Measurements from ENCODE around the gene TTC4.
"Not testable (repeated sequence)": the region's sequence is repeated elsewhere in the genome, so short reads cannot be mapped to it uniquely, and the experiment has no call there.

Gene TTC4

DNA sequence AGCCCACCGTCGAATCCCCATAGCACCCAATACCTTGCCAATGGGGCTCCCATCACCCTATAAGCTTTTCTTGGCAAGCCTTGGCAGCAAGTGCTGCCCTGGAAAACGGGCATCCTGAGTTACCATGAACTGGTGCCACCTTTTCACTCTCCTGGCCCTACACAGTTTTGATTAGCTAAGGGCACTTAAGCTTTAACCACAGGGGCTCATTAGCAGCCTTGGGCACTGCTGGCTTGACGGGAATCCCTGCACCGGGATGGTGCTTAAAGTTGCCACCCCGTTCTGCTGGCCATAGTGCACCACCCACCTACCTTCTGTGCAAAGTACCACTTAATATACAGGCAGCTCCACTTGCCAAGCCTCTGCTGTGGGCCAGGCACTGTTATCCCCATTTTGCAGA, 34.9 kb downstream of the TTC4 start:
- no peak for DNase-seq (ENCODE audit: low spot score)

DNA sequence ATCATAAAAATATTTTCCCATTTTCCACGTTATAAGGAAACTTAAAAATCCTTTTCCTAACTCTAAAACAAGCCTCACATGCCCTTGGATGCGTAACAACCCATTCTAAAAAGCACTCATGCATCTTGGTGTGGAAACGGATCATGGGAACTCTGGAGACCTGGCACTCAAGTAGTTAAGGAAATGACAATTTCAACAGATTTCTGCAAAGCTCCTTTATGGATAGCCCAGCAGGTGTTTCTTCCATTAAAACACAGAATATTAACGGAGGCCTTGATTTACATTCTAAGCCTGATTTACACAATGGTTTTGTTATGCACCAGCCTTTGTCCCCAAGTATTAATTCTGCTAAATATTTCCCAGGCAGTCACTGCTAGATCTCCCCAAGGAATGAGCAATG, 35.8 kb downstream of the TTC4 start:
- DNase-seq (ENCODE audit: low spot score) = no peak

DNA sequence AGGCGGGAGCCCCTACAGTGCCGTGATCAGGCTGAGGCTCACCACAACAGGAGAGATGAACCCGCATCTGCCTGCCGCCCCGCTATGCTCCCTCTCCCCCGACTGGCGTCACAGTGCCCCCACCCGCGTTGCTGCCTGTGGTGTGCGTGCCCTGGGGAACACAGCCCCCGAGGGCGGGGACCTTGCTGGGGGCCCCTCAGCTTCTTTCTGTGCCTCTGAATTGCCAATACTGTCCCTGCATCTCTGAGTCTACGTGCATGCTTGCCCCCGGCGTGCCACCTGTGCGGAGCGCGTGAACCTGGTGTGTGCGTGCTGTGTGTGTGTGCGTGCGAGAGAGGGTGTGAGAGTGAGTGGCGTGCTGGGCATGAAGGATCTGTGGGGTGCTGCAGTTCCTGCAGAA, 38.4 kb downstream of the TTC4 start:
- no peak for DNase-seq (ENCODE audit: low spot score)

DNA sequence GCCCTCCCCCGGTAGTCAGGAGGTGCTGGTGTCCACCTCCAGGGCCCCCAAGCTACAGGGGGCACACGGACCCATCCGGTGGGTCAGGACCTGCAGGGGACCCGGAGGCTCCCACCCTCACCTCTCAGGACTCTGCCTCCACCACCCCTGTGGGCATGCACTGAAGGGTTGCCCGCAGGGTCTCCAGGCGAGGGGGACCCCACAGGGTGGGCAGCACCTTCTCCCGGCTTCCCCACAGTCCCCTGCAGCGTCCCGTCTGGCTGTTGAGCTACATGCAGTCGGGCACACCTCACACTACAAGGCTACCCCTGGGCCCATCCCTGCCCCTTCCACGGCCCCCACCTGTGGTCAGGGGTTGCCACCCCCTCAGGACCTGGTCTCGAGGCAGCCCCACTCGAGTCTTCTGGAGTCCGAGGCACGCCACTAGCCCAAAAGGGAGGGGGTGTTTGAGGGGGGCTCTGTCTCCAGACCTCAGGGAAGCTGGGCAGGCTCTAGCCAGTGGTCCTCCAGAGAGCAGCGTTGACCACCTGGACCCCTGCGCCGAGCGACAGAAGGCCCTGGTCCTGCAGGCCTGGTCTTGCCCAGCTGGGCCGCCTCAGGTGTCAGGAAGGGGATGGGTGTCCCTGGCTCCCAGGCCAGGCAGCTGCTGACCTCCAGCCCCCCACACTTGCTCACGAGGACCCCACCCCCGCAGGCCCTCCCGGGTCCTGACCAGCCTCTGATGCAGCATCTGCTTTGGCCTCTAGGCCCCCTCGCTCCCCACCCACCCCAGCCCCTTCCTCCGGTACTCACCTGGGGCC, 39.0 kb downstream of the TTC4 start:
- DNase-seq (ENCODE audit: low spot score) = no peak

DNA sequence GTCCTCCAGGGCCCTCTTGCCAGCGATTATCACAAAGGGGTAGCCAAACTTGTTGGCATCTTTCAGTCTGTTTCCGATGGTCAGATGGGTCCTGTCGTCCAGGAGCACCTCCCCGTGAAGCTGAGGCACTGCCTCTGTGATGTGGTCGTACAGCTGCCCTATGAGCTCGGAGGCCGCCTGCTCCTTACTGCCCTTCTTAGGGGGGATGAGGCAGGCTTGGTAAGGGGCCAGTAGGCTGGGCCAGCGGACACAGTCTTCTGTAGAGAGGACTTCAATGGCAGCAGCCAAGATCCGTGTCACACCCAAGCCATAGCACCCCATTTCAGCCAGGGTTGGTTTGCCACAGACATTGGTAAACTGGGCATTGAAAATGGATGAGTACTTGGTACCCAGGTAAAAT, 42.2 kb downstream of the TTC4 start:
- DNase-seq (ENCODE audit: low spot score) = no peak

DNA sequence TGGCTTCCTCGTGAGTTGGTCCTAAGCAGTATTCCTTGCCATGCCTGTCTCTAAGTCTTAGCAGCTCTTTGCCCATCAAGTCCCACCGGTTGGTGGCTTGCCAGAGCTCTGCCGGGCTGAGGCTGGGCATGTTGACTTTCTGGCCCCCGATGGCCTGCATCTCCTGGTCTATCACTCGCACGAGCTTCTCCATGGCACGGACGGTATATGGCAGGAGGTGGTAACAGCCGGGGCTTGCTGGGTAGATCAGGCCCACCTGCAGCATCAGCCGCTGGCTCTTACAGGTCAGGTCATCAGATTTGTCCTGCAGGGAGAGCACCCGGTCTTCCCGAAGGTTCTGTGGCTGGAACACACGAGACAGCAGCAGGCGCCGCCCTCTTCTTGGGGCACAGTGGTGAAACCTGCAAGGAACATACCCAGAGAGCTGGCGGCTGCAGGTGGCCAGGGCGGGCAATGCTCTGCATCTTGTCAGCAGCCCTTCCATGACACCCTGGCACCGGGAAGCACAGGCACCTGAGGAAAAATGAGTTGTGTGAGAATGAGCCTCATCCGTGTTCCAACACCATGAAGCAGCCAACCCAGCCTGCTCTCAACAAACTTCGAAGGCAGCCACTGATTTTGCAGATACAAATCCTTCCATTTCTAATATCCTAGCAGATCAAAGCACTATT, 43.2 kb downstream of the TTC4 start:
- DNase-seq (ENCODE audit: low spot score) = no peak

DNA sequence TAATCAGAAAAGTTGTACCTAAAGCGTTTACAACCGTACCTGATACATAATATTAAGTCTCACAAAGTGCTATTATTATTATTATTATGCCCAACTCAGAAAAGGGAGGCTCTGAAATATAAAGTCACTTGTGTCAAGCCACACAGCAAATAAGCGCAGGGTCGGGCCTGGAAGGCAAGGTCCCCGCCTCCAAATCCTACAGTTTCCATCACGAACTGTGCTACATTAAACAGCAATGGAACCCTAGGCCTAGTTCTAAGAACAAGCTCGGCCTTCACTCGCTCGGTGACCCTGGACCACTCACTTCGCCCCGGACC, 48.1 kb downstream of the TTC4 start:
- DNase-seq (ENCODE audit: low spot score) = no peak

DNA sequence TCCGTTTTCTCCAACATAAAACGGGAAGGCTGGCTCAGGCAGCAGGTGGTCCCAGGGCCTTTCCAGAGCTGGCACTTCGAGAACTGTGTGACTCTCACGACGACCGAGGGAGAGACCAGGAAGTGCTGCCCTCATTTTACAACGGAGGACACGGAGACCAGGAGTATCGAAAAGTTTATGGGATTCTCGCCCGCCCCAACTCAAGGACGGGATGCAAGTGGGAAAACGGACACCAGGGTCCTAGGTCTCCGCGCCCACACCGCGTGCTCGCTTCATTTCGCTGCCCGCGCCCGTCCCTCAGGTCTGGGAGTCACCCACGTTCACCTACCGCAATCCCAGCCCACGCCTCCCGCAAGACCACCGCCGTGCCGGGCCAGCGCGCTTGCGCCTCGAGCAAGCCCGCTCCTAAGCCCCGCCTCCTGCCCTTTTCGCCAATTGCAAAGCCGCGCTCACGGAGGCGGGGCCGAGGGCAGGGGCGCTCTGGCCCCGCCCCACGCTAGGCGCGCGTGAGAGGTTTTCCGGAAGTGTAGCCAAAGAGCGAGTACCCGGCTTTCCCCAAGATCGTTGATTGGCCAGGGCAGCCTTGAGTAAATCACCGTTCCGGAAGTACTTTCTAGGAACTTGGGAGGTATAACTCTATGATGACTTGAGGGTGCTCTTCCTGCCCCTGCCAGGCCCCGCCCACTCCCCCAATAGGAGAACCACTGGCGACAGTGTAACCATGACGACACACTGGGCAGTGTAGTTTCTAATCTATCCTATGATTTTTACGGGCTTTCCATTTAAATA, 48.7 kb downstream of the TTC4 start, which contains the start of gene PARS2:
PARS2 (minus strand) TSS at position 391 of the 789 bp plus-strand sequence. CDS start 5,362 bp downstream, outside the sequence.
- DNase-seq (ENCODE audit: low spot score) = peak; percentile 100

DNA sequence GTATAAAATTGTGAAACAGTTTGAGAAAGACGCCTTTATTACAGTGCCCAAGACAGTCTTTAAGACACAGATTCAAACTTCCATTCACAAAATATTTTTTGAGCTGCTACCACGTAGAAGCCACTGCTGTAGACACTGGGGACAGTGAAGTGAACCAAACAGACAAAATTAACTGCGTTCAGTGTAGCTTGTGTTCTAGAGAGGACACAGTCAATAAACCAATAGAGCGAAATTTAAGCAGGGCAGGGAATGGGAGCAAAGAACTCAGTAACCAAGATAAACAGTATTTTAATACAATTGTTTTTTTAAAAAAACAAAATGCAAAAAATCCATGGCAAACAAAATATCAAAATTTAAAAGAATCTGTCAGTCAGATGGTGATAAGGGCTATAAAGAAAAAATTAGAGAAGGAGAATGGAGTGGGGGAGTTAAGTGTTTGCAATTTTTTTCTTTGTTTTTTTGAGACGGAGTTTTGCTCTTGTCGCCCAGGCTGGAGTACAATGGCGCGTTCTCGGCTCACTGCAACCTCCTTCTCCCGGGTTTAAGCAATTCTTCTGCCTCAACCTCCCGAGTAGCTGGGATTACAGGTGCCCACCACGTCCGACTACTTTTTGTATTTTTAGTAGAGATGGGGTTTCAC, 49.4 kb downstream of the TTC4 start:
- no peak for DNase-seq (ENCODE audit: low spot score)

DNA sequence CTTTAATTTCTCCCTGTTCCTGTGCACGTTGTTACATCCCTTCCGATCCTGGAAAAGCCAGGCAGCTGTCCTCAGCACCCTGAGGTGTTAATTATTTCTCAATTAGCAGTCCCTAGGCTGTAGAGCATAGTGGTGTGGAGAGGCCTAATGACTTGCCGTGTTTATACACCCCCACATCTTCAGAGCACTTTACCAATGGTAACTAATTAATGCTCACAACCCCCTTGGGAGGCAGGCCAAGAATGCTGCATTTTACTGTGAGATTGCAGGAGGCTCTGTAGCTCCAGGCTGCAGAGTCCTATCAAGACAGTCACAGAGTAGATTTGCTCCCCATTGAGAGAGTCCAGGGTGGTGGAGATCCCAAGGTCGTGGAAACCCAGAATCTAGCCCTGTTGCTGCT, 51.1 kb downstream of the TTC4 start:
- DNase-seq (ENCODE audit: low spot score) = no peak

DNA sequence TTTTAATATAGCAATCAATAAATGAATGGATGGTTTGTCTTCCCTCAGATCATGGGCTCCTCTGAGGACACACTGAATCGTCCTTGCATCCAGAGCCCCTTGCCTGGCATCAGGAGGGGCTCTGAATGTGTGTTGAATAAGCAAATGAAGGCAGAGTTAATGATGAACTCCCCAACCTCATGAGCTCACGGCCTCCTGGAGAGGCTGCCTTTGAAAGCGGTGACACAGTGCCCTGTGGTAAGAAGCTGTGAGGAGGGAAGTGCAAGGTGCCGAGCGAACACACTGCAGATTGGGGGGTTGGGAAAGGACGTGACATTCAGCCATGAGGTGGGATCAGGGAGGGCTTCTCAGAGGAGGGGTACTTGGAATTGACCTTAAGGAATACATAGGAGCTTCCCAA, 51.9 kb downstream of the TTC4 start:
- no peak for DNase-seq (ENCODE audit: low spot score)

DNA sequence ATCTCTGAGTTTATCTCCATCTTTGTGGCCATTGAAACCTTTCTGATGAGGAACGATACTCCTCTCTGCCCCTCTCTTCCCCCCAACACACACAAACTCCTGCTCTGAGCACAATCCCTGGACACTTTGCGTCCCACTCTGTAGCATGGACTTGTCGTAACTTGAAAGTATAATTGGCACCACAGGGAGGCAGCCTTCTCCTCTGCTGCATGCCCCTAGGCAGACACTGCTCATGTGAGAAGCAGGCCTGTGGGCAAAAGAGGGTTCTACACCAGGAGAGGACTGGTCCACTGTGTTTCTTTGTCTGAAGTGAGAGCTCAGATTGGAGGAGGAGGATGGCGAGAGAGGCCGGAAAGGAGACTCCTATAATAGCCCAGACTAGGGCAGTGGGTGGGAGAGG, 52.4 kb downstream of the TTC4 start:
- DNase-seq (ENCODE audit: low spot score) = no peak

DNA sequence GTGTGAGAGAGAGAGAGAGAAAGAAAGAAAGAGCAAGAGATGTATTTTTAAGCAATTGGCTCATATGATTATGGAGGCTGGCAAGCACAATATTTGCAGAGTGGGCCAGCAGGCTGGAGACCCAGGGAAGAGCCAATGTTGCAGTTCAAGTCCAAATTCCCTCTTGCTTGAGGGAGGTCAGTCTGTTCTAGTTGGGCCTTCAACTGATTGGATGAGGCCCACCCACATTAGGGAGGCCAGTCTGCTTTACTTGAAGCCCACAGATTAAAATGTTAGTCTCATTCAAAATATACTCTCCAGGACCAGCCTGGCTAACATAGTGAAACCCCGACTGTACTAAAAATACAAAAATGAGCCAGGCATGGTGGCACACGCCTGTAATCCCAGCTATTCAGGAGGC, 57.3 kb downstream of the TTC4 start:
- DNase-seq (ENCODE audit: low spot score) = no peak

DNA sequence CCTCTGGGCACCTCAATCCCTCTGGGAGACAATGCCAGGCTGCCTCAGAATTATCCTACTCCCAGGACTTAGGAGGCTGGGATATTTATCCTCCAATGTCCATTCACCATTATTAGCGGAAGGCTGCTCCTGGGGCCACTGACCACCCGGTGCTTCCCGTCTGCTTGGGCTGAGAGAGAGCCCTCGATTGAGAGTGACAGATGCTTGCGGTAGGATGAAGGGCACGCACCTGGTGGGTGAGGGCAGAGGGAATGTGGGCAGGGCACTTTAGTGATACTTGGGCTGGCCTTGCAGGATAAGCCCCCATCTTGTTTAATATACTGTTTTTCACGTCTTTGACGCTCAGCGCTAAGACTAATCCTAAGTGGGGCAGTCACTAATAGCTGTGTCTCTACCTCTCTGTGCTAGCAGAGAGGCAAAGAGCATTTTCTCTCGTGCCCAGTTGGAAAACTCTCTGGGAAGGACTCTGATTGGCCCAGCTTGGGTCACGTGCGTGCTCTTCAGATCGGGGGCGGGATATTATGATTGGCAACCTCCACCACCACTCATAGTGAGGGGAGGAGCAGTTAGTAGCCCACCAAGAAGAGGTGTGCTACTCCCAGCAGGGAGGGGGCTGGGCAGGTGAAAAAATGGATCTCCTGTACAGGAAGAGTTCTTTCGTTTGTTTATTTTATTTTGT, 59.3 kb downstream of the TTC4 start:
- DNase-seq (ENCODE audit: low spot score) = no peak

DNA sequence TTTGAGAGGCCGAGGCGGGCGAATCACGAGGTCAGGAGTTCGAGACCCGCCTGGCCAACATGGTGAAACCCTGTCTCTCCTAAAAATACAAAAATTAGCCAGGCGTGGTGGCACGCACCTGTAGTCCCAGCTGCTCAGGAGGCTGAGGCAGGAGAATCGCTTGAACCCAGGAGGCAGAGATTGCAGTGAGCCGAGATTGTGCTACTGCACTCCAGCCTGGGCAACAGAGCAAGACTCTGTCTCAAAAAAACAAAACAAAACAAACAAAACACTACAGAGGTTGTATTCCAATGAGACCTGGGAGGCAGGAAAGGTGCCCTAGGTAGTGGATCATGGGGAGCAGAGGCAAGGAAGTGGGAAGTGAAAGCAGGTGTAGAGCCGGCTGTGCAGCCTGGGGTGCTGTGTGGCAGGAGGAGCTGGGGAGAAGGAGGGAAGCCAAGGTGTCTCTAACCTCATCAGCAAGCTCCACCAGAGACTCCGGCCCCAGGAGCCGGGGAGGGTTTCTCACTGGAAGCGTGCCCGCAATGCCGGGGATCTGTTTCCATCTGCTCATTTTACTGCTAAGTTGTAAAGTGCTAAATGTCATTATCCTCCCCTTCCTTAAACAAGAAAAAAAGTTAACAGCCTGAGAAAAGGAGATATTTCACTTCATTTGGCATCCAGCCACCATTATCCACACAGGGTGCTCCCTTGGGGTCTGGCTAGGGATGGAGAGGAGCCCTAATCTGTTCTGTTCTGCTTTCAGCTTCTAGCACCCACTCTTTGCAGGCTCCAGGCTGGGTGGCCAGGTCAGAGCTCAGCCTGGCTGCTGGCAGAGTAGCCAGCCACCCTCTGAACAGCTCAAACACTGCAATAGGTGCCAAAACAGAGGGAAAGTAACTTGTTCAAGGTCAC, 60.4 kb downstream of the TTC4 start:
- not testable (repeated sequence) for DNase-seq (ENCODE audit: low spot score)

DNA sequence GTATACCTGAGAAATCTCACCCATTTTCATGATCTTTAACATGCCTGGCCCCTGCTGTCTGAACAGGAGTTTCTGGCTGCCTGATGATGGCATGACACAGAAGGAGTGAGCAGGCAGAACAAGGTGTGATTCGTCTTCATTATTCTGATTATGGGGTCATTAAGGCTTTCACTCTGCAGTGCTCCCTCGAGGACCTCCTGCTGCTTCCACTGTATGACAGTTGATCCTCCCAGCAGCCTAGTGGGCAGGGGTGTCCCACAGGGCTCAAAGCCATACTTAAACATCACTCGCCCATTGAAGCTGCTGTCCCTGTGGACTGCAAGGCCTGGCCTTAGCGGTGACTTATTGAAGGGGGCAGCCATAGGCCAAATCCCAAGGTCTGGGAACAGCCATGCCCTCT, 61.4 kb downstream of the TTC4 start:
- DNase-seq (ENCODE audit: low spot score) = no peak

DNA sequence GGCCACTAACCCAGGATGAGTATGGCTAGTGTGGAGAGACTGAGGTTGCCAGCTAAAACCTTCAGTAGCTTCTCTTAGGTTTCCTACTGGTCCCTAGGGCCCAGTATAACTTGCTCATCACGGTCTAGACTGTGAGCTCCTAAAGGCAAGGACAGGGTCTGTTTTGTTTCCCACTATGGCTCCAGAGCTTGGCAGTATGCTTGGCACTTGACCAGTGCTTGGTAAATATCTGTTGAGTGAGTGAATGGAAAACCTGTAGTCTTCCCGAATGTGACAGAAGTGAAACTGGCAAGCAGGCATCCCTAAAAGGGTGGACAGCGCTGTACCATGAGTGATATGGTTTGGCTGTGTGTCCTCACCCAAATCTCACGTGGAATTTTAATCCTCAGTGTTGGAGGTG, 61.8 kb downstream of the TTC4 start:
- DNase-seq (ENCODE audit: low spot score) = no peak

DNA sequence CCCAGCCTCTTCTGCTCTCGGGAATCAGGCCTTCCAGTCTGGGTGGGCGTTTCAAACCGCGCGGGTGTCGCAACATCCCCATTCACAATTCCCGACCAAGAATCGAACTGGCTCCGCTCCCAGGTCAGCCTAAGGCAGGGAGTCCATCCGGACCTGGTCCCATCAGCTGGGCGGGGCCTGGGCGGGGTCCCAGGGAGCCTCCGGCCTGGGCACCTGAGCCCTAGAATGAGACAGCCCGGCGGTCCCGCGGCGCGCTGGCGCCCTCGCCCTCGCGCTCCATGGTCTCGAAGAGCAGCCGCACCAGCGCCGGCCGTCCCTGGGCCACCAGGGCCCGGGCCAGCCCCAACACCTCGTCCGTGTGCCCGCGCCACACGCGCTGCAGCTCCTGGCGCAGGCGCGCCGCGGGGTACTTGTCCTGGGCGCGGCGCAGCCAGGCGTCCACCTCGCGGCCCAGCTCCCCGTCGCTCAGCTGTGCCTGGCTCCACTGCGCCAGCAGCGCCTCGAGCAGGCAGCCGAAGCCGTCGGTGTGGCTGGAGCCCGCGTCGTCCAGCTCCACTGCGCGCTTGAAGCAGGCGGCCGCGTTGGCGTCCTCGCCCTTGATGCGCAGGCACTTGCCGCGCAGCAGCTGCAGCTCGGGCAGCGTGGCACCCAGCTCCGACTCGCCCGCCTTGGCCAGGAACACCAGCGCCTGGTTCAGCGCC, 65.5 kb downstream of the TTC4 start:
- DNase-seq (ENCODE audit: low spot score) = no peak

DNA sequence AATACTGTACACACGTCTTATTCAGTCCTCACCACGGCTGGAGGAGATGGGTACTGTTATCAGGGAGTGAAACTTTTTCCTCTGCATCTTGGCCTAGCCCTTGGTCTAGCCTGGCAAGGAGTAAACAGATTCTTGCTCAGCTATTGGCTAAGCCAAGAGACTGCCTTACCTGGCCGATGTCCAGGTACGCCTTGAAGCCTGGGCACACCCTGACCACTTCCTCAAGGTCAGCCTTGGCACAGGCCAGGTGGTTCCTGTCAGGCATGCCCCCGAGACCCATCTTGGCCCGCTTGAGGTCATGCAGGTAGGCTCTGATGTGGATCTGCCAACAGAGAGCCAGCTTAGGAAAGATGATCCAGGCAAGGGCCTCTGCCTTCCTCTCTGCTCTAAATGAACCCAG, 66.5 kb downstream of the TTC4 start:
- no peak for DNase-seq (ENCODE audit: low spot score)

DNA sequence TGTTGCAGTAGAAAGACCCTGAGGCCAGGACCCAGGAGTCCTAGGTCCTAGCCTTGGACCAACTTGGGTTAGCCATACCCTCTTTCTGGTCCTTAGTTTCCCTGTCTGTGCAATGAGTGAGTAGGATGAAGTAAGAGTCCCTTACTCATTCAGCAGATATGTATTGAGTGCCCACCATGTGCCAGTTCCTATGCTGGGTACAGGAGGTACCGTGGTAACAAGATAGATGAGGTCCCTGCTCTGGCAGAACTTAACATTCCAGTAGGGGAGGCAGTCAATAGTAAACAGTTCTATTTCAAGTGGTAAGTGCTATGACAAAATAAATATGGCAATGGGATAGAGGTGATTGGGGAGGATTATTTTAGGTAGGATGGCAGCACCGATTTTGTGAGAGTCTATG, 66.9 kb downstream of the TTC4 start:
- no peak for DNase-seq (ENCODE audit: low spot score)
